ENCODE measurements around the gene TRIM44. TPM values are rescaled to one million over a fixed set of nuclear protein-coding genes. Genes with fewer than 3 reads are reported as not detected.

The TRIM44 gene
- polyA plus RNA-seq (2013), result 14.8 and 17.3 TPM in 2 replicates

- H3K27ac ChIP-seq (ENCODE audit: low read depth, low read length), result peak within 1 kb of the TSS; percentile 63
- H3K4me1 ChIP-seq (ENCODE audit: control insufficient read depth in 1 of 2, insufficient read depth in 2 of 2, low read length in 2 of 2), result peaks cover 8 to 12% of the 10 kb centered on the region in 2 experiments
- no peaks in the 10 kb centered on the region for H3K36me3 ChIP-seq (ENCODE audit: control insufficient read depth in 1 of 2, insufficient read depth in 2 of 2, low read length in 2 of 2)
- H2AK5ac ChIP-seq (ENCODE audit: low read length), result peak within 1 kb of the TSS; percentile 6
- H2BK5ac ChIP-seq (ENCODE audit: low read depth, low read length, poor library complexity), result peak within 1 kb of the TSS; percentile 38
- peaks cover 7% of the 10 kb centered on the region for H3K79me2 ChIP-seq (ENCODE audit: control insufficient read depth, insufficient read depth, low read length, poor library complexity)
- H3K79me1 ChIP-seq (ENCODE audit: low read length), result peaks cover 10% of the 10 kb centered on the region
- peak within 1 kb of the TSS; percentile 79 for H4K8ac ChIP-seq (ENCODE audit: low read depth, low read length)
- H3K27me3 ChIP-seq (ENCODE audit: insufficient read depth, low read length), result no peaks in the 10 kb centered on the region
- H3K18ac ChIP-seq (ENCODE audit: low read length), result peak within 1 kb of the TSS; percentile 70
- peak within 1 kb of the TSS; percentile 83 for H3K4me3 ChIP-seq (ENCODE audit: low read depth, low read length)
- peak within 1 kb of the TSS; percentile 91 for H3K4me2 ChIP-seq (ENCODE audit: low read length)
- peak within 1 kb of the TSS; percentile 68 for H4K12ac ChIP-seq (ENCODE audit: low read depth, low read length)
- peak within 1 kb of the TSS; percentile 52 for H2AFZ ChIP-seq (ENCODE audit: insufficient read depth, low read length, poor library complexity)
- peak; percentile 93 to 95 for DNase-seq
- peak within 1 kb of the TSS; percentile 83 for H3K9ac ChIP-seq (ENCODE audit: low read length)
- peak within 1 kb of the TSS; percentile 87 for H2BK120ac ChIP-seq (ENCODE audit: insufficient read depth, low read length, poor library complexity)
- peak within 1 kb of the TSS; percentile 54 for H3K14ac ChIP-seq (ENCODE audit: low read length)
- H2BK12ac ChIP-seq (ENCODE audit: low read length), result peak within 1 kb of the TSS; percentile 51
- no peak within 1 kb of the TSS for H3K23ac ChIP-seq (ENCODE audit: low read length)
- H4K91ac ChIP-seq (ENCODE audit: low read depth, low read length), result peak within 1 kb of the TSS; percentile 93
- H3K4ac ChIP-seq (ENCODE audit: low read depth, low read length), result peak within 1 kb of the TSS; percentile 50
- H3K9me3 ChIP-seq (ENCODE audit: insufficient read depth, low read depth, low read length), result peaks cover 3% of the 10 kb centered on the region
- no CpG with 5 or more reads among the region's 82 CpGs for WGBS (ENCODE audit: extremely low coverage, insufficient coverage, insufficient read length)
Measured at GRCh38 chr11:35662649-35663407, at the start of gene TRIM44. TRIM44 (plus strand) TSS chr11:35662775; CDS start chr11:35663112, 337 bp downstream.

- H4K8ac ChIP-seq (ENCODE audit: low read depth, low read length), result no peak overlapping the region
- no peak for DNase-seq
Measured at GRCh38 chr11:35614939-35615569, 47.5 kb upstream of the TRIM44 start.

GRCh38 chr11:35615921-35616900, 46.4 kb upstream of the TRIM44 start:
- H3K4ac ChIP-seq (ENCODE audit: low read depth, low read length), result no peak overlapping the region
- no peaks in the 10 kb centered on the region for H3K36me3 ChIP-seq (ENCODE audit: control insufficient read depth in 1 of 2, insufficient read depth in 2 of 2, low read length in 2 of 2)
- H2BK12ac ChIP-seq (ENCODE audit: low read length), result no peak overlapping the region
- H3K18ac ChIP-seq (ENCODE audit: low read length), result no peak overlapping the region
- H2BK5ac ChIP-seq (ENCODE audit: low read depth, low read length, poor library complexity), result no peak overlapping the region
- no peak overlapping the region for H3K4me3 ChIP-seq (ENCODE audit: low read depth, low read length)
- no peak overlapping the region for H4K12ac ChIP-seq (ENCODE audit: low read depth, low read length)
- no peak overlapping the region for H3K4me2 ChIP-seq (ENCODE audit: low read length)
- H3K27ac ChIP-seq (ENCODE audit: low read depth, low read length), result no peak overlapping the region
- no peak overlapping the region for H2BK120ac ChIP-seq (ENCODE audit: insufficient read depth, low read length, poor library complexity)
- no peak overlapping the region for H4K91ac ChIP-seq (ENCODE audit: low read depth, low read length)
- H4K8ac ChIP-seq (ENCODE audit: low read depth, low read length), result no peak overlapping the region
- WGBS (ENCODE audit: extremely low coverage, insufficient coverage, insufficient read length), result no CpG with 5 or more reads among the region's 8 CpGs
- no peak overlapping the region for H3K23ac ChIP-seq (ENCODE audit: low read length)
- H2AFZ ChIP-seq (ENCODE audit: insufficient read depth, low read length, poor library complexity), result no peak overlapping the region
- peak in 1 of 2 donors; percentile 77 for DNase-seq
- H3K4me1 ChIP-seq (ENCODE audit: control insufficient read depth in 1 of 2, insufficient read depth in 2 of 2, low read length in 2 of 2), result peaks cover 3 to 4% of the 10 kb centered on the region in 2 experiments
- no peaks in the 10 kb centered on the region for H3K9me3 ChIP-seq (ENCODE audit: insufficient read depth, low read depth, low read length)
- H3K14ac ChIP-seq (ENCODE audit: low read length), result no peak overlapping the region
- H3K79me1 ChIP-seq (ENCODE audit: low read length), result peaks cover 29% of the 10 kb centered on the region
- peaks cover 18% of the 10 kb centered on the region for H3K79me2 ChIP-seq (ENCODE audit: control insufficient read depth, insufficient read depth, low read length, poor library complexity)
- no peak overlapping the region for H2AK5ac ChIP-seq (ENCODE audit: low read length)
- H3K27me3 ChIP-seq (ENCODE audit: insufficient read depth, low read length), result no peaks in the 10 kb centered on the region
- H3K9ac ChIP-seq (ENCODE audit: low read length), result no peak overlapping the region

More at GRCh38 chr11:35614939-35615569, 47.5 kb upstream of the TRIM44 start:
- H3K23ac ChIP-seq (ENCODE audit: low read length), result no peak overlapping the region
- H3K79me1 ChIP-seq (ENCODE audit: low read length), result peaks cover 24% of the 10 kb centered on the region
- H3K9me3 ChIP-seq (ENCODE audit: insufficient read depth, low read depth, low read length), result no peaks in the 10 kb centered on the region
- no peak overlapping the region for H2BK120ac ChIP-seq (ENCODE audit: insufficient read depth, low read length, poor library complexity)
- no peak overlapping the region for H3K27ac ChIP-seq (ENCODE audit: low read depth, low read length)
- no peak overlapping the region for H2BK5ac ChIP-seq (ENCODE audit: low read depth, low read length, poor library complexity)
- H2AK5ac ChIP-seq (ENCODE audit: low read length), result no peak overlapping the region
- H2AFZ ChIP-seq (ENCODE audit: insufficient read depth, low read length, poor library complexity), result no peak overlapping the region
- peaks cover 17% of the 10 kb centered on the region for H3K79me2 ChIP-seq (ENCODE audit: control insufficient read depth, insufficient read depth, low read length, poor library complexity)
- no peak overlapping the region for H3K4ac ChIP-seq (ENCODE audit: low read depth, low read length)
- no peaks in the 10 kb centered on the region for H3K27me3 ChIP-seq (ENCODE audit: insufficient read depth, low read length)
- no peak overlapping the region for H3K4me3 ChIP-seq (ENCODE audit: low read depth, low read length)
- H4K12ac ChIP-seq (ENCODE audit: low read depth, low read length), result no peak overlapping the region
- H3K18ac ChIP-seq (ENCODE audit: low read length), result no peak overlapping the region
- no peak overlapping the region for H4K91ac ChIP-seq (ENCODE audit: low read depth, low read length)
- WGBS (ENCODE audit: extremely low coverage, insufficient coverage, insufficient read length), result no CpG with 5 or more reads among the region's 1 CpG
- H3K36me3 ChIP-seq (ENCODE audit: control insufficient read depth in 1 of 2, insufficient read depth in 2 of 2, low read length in 2 of 2), result no peaks in the 10 kb centered on the region
- H2BK12ac ChIP-seq (ENCODE audit: low read length), result no peak overlapping the region
- peaks cover 3 to 4% of the 10 kb centered on the region in 2 experiments for H3K4me1 ChIP-seq (ENCODE audit: control insufficient read depth in 1 of 2, insufficient read depth in 2 of 2, low read length in 2 of 2)
- H3K4me2 ChIP-seq (ENCODE audit: low read length), result no peak overlapping the region
- H3K14ac ChIP-seq (ENCODE audit: low read length), result no peak overlapping the region
- H3K9ac ChIP-seq (ENCODE audit: low read length), result no peak overlapping the region

- no peak overlapping the region for H3K23ac ChIP-seq (ENCODE audit: low read length)
- peaks cover 18% of the 10 kb centered on the region for H3K79me2 ChIP-seq (ENCODE audit: control insufficient read depth, insufficient read depth, low read length, poor library complexity)
- no peak overlapping the region for H3K14ac ChIP-seq (ENCODE audit: low read length)
- H3K27ac ChIP-seq (ENCODE audit: low read depth, low read length), result peak overlapping the region; percentile 90
- no peak overlapping the region for H2BK5ac ChIP-seq (ENCODE audit: low read depth, low read length, poor library complexity)
- peak overlapping the region; percentile 9 for H4K91ac ChIP-seq (ENCODE audit: low read depth, low read length)
- no peak overlapping the region for H2AFZ ChIP-seq (ENCODE audit: insufficient read depth, low read length, poor library complexity)
- DNase-seq, result no peak
- no peak overlapping the region for H4K12ac ChIP-seq (ENCODE audit: low read depth, low read length)
- H2BK120ac ChIP-seq (ENCODE audit: insufficient read depth, low read length, poor library complexity), result peak overlapping the region; percentile 82
- H3K9me3 ChIP-seq (ENCODE audit: insufficient read depth, low read depth, low read length), result no peaks in the 10 kb centered on the region
- H4K8ac ChIP-seq (ENCODE audit: low read depth, low read length), result no peak overlapping the region
- no peaks in the 10 kb centered on the region for H3K36me3 ChIP-seq (ENCODE audit: control insufficient read depth in 1 of 2, insufficient read depth in 2 of 2, low read length in 2 of 2)
- peak overlapping the region; percentile 72 for H3K4me2 ChIP-seq (ENCODE audit: low read length)
- peaks cover 31% of the 10 kb centered on the region for H3K79me1 ChIP-seq (ENCODE audit: low read length)
- peaks cover 3 to 5% of the 10 kb centered on the region in 2 experiments for H3K4me1 ChIP-seq (ENCODE audit: control insufficient read depth in 1 of 2, insufficient read depth in 2 of 2, low read length in 2 of 2)
- WGBS (ENCODE audit: extremely low coverage, insufficient coverage, insufficient read length), result no CpG with 5 or more reads among the region's 7 CpGs
- no peak overlapping the region for H3K4me3 ChIP-seq (ENCODE audit: low read depth, low read length)
- H3K9ac ChIP-seq (ENCODE audit: low read length), result no peak overlapping the region
- H3K18ac ChIP-seq (ENCODE audit: low read length), result no peak overlapping the region
- no peak overlapping the region for H2AK5ac ChIP-seq (ENCODE audit: low read length)
- no peaks in the 10 kb centered on the region for H3K27me3 ChIP-seq (ENCODE audit: insufficient read depth, low read length)
- H3K4ac ChIP-seq (ENCODE audit: low read depth, low read length), result no peak overlapping the region
- peak overlapping the region; percentile 3 for H2BK12ac ChIP-seq (ENCODE audit: low read length)
Measured at GRCh38 chr11:35617316-35617686, 45.3 kb upstream of the TRIM44 start.
